HG02798 (cell line): ENCODE results near the gene PCDH15.
"Not testable (repeated sequence)": the region's sequence is repeated elsewhere in the genome, so short reads cannot be mapped to it uniquely, and the experiment has no call there.

Experiments
- ATAC-seq: cut with Tn5 transposase; IDR thresholded peaks from one replicate; pipeline ENCODE4 v1.9.1; 2021; ENCODE audit warnings: mild to moderate bottlenecking; ENCODE audit not compliant: unreplicated experiment, poor library complexity

PCDH15 gene

GRCh38 chr10:54434782-54435181 is 366.2 kb downstream of the PCDH15 start:
- peak; percentile 75 for ATAC-seq

- no peak for ATAC-seq
These were observed 385.5 kb downstream of the PCDH15 start for GRCh38 chr10:54415483-54415882.

GRCh38 chr10:54402576-54402975 is 398.5 kb downstream of the PCDH15 start:
- no peak for ATAC-seq

- ATAC-seq = no peak
These were observed 405.0 kb downstream of the PCDH15 start for GRCh38 chr10:54396031-54396430.

- ATAC-seq = not testable (repeated sequence)
These were observed 406.4 kb downstream of the PCDH15 start for GRCh38 chr10:54394598-54394997.

- no peak for ATAC-seq
These were observed 428.9 kb downstream of the PCDH15 start for GRCh38 chr10:54372179-54372578.

- no peak for ATAC-seq
These were observed 432.0 kb downstream of the PCDH15 start for GRCh38 chr10:54368984-54369383.

GRCh38 chr10:54363390-54363789 is 437.6 kb downstream of the PCDH15 start:
- no peak for ATAC-seq

GRCh38 chr10:54342058-54342457 is 459.0 kb downstream of the PCDH15 start:
- no peak for ATAC-seq

GRCh38 chr10:54335296-54335695 is 465.7 kb downstream of the PCDH15 start:
- no peak for ATAC-seq

- ATAC-seq = no peak
These were observed 481.7 kb downstream of the PCDH15 start for GRCh38 chr10:54319341-54319740.

- ATAC-seq = no peak
These were observed 482.6 kb downstream of the PCDH15 start for GRCh38 chr10:54318470-54318869.

- ATAC-seq = no peak
These were observed 486.6 kb downstream of the PCDH15 start for GRCh38 chr10:54314430-54314829.

- no peak for ATAC-seq
These were observed 516.4 kb downstream of the PCDH15 start for GRCh38 chr10:54284526-54285193.

GRCh38 chr10:54282012-54282411 is 519.0 kb downstream of the PCDH15 start:
- ATAC-seq = no peak

GRCh38 chr10:54266395-54266794 is 534.6 kb downstream of the PCDH15 start:
- no peak for ATAC-seq

GRCh38 chr10:54262726-54263125 is 538.3 kb downstream of the PCDH15 start:
- ATAC-seq = no peak

GRCh38 chr10:54259104-54259503 is 541.9 kb downstream of the PCDH15 start:
- ATAC-seq = no peak

- no peak for ATAC-seq
These were observed 566.2 kb downstream of the PCDH15 start for GRCh38 chr10:54234832-54235231.

GRCh38 chr10:54203401-54203800 is 597.6 kb downstream of the PCDH15 start:
- ATAC-seq = no peak

GRCh38 chr10:54198051-54198450 is 603.0 kb downstream of the PCDH15 start:
- ATAC-seq = no peak

- ATAC-seq = peak; percentile 34
These were observed 606.2 kb downstream of the PCDH15 start for GRCh38 chr10:54194806-54195205.

GRCh38 chr10:54159924-54160323 is 641.1 kb downstream of the PCDH15 start:
- ATAC-seq = no peak
